ENCODE measurements around the gene KLHL29. TPM values are rescaled to one million over a fixed set of nuclear protein-coding genes. Genes with fewer than 3 reads are reported as not detected.

The KLHL29 gene
- total RNA-seq, 1 donor from 2014 or later, result 23.6 TPM

- no peak for DNase-seq (ENCODE audit: low spot score)
These were observed 266.5 kb downstream of the KLHL29 start for GRCh38 chr2:23651187-23652080.

- no peak for DNase-seq (ENCODE audit: low spot score)
These were observed 268.3 kb downstream of the KLHL29 start for GRCh38 chr2:23653326-23653725.

GRCh38 chr2:23654756-23655155, 269.8 kb downstream of the KLHL29 start:
- DNase-seq (ENCODE audit: low spot score), result no peak

GRCh38 chr2:23655934-23656596, 271.1 kb downstream of the KLHL29 start:
- DNase-seq (ENCODE audit: low spot score), result no peak

GRCh38 chr2:23656597-23656973, 271.6 kb downstream of the KLHL29 start:
- DNase-seq (ENCODE audit: low spot score), result no peak

GRCh38 chr2:23657371-23657770, 272.4 kb downstream of the KLHL29 start:
- no peak for DNase-seq (ENCODE audit: low spot score)

GRCh38 chr2:23657934-23658333, 273.0 kb downstream of the KLHL29 start:
- DNase-seq (ENCODE audit: low spot score), result no peak

GRCh38 chr2:23658466-23658942, 273.5 kb downstream of the KLHL29 start:
- no peak for DNase-seq (ENCODE audit: low spot score)

GRCh38 chr2:23659328-23659727, 274.3 kb downstream of the KLHL29 start:
- no peak for DNase-seq (ENCODE audit: low spot score)

GRCh38 chr2:23659773-23660172, 274.8 kb downstream of the KLHL29 start:
- no peak for DNase-seq (ENCODE audit: low spot score)

GRCh38 chr2:23660237-23660636, 275.3 kb downstream of the KLHL29 start:
- DNase-seq (ENCODE audit: low spot score), result no peak

- no peak for DNase-seq (ENCODE audit: low spot score)
These were observed 276.5 kb downstream of the KLHL29 start for GRCh38 chr2:23661276-23662050.

GRCh38 chr2:23662466-23662865, 277.5 kb downstream of the KLHL29 start:
- DNase-seq (ENCODE audit: low spot score), result no peak

GRCh38 chr2:23662941-23663920, 278.3 kb downstream of the KLHL29 start:
- DNase-seq (ENCODE audit: low spot score), result no peak

- no peak for DNase-seq (ENCODE audit: low spot score)
These were observed 279.2 kb downstream of the KLHL29 start for GRCh38 chr2:23664066-23664788.

- no peak for DNase-seq (ENCODE audit: low spot score)
These were observed 281.4 kb downstream of the KLHL29 start for GRCh38 chr2:23666241-23666979.

GRCh38 chr2:23666980-23667357, 282.0 kb downstream of the KLHL29 start:
- no peak for DNase-seq (ENCODE audit: low spot score)

- DNase-seq (ENCODE audit: low spot score), result no peak
These were observed 283.9 kb downstream of the KLHL29 start for GRCh38 chr2:23668756-23669304.
